ENCODE results near the gene CCL4L2. TPM values are rescaled to one million over a fixed set of nuclear protein-coding genes. Genes with fewer than 3 reads are reported as not detected.
A peak's percentile ranks its signal among the peaks of the same experiment; 100 is the strongest.
"Not testable (repeated sequence)": the region's sequence is repeated elsewhere in the genome, so short reads cannot be mapped to it uniquely, and the experiment has no call there.

Gene CCL4L2
- total RNA-seq, 2 experiments from 2014 or later, result not detected

DNA sequence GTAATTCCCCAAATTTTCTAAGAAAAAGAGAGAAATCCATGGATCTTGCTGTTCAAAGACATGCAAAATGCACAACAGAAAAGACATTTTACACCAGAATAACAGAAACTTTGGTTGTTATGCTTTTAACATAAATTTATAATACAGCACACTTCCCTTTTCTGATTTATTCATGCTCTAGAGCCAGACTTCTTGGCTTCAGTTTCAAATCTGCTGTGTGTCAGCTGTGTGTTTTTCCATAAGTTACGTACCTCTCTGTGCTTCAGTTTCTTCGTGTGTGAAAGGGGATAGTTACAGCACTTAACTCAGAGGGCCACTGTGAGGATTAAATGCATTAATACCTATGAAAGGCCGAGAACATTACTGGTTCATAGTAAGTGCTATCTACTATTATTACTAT is 7.5 kb upstream of the CCL4L2 start:
- H3K36me3 Mint-ChIP-seq (ENCODE audit: low read depth), result no peaks in the 10 kb centered on the region
- POLR2A ChIA-PET, result no interaction called here
- no peak overlapping the region for H3K4me3 Mint-ChIP-seq
- H3K27ac Mint-ChIP-seq, result no peak overlapping the region
- no peak for DNase-seq
- peaks cover 10% of the 10 kb centered on the region for H3K4me1 Mint-ChIP-seq
- no peaks in the 10 kb centered on the region for H3K9me3 Mint-ChIP-seq
- H3K27me3 Mint-ChIP-seq, result peaks cover 19% of the 10 kb centered on the region
- CTCF ChIA-PET, result no interaction called here

DNA sequence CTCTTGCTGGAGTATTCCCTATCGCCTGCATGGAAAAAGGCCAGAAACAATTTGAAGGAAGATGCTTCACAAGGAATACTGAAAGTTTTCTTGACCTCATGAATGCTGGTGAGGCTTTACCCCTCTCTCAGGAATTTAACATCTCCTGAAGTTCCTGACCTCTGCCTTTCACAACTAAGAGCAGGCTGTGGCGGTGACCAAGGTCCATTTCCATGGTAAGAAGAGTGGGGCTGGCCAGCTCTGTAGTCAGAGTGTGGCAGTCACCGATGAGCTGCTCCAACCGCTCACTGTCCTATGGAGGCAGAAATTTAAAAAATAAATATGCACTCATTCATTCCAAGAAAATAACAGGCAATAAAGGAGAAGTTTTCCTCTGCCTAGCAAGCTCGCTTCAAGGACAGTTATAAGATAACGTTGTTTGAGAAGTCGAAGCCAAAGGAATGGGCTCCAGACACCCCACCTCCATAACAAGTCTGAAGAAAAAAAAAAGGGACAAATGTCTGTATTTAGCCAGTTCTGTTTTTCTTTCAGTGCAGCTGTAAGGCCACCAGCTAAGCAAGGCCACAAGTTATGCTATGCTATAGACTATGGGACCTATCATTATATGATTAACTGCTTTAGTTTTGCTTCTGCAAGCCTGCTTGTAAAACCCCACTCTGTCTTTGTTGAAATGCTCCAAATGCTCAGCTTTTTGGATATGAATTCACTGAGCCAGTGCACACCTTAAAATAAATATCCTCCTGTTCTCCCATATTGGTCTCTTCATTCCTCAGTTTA is 6.0 kb upstream of the CCL4L2 start:
- ChIA-PET CTCF (no interaction called here), POLR2A (no interaction called here)
- Mint-ChIP-seq H3K4me1 (peaks cover 6% of the 10 kb centered on the region), H3K27me3 (peaks cover 19% of the 10 kb centered on the region), H3K4me3 (no peak overlapping the region), H3K9me3 (no peaks in the 10 kb centered on the region), H3K27ac (peak overlapping the region; percentile 50), H3K36me3 (ENCODE audit: low read depth) (no peaks in the 10 kb centered on the region)
- DNase-seq, result no peak

DNA sequence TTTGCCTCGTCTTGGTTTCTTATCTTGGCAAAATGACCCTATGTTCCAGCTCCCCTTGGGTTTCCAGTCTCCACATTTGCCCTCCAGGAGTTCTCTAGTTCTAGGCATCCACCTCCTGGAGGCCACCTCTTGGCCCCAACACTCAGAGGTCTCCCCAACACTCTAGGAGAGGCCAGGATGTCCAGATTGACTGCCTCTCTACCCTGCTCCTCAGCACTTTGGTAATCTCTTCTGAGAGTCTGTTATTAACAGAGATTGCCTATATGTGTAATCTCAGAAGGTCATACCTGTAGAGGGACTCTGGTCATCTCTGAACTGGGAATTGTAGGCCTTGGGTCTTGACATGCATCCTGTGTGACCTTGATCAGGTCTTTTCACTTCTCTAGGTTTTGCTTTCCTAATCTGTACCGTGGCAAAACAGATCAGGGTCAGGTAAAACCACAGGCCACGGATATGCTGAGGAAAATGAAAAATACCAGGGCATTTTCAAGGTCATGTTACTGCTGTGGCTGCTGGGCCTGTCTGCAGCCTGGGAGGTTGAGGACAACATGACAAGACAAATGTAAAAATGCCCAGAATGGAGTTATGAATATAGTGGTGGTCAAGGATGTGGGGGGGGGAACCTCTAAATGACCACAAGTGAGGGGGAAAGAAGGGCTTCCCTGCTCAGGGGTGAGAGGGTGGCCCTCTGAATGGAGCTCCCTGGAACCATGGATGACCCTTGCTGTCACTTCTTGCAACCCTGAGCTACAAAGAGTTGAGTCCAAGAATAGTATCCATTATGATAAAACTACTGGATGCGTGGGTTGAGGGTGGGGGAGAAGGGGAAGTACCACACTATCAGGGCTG is 5.0 kb upstream of the CCL4L2 start:
- H3K4me1 Mint-ChIP-seq, result peaks cover 6% of the 10 kb centered on the region
- POLR2A ChIA-PET, result no interaction called here
- no peak overlapping the region for H3K4me3 Mint-ChIP-seq
- H3K27me3 Mint-ChIP-seq, result peaks cover 17% of the 10 kb centered on the region
- CTCF ChIA-PET, result interaction anchor here (1.0 kb wide), 1 partner anchor 9 kb away, joined by 3 read pairs; no protein-coding TSS in a partner anchor
- H3K27ac Mint-ChIP-seq, result no peak overlapping the region
- H3K9me3 Mint-ChIP-seq, result no peaks in the 10 kb centered on the region
- H3K36me3 Mint-ChIP-seq (ENCODE audit: low read depth), result no peaks in the 10 kb centered on the region
- DNase-seq, result no peak

DNA sequence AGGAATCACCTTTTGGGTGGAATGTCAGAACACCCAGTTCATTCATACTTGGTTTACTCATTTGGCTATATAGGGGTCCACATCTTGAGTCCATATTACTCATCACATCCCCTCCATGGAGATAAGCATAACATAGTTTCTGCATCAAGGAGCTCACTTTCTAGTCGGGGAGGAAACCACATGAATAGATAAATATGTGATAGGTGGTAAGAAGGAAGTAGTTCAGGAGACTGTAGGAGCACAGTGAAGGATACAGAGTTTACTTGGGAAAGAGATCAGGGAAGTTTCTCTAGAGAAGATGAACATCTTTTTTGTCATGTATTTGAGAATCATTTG is 4.4 kb upstream of the CCL4L2 start:
- POLR2A ChIA-PET; DNase-seq; H3K9me3 Mint-ChIP-seq; H3K4me3 Mint-ChIP-seq; H3K36me3 Mint-ChIP-seq (ENCODE audit: low read depth); H3K27ac Mint-ChIP-seq; H3K4me1 Mint-ChIP-seq: not testable (repeated sequence)
- CTCF ChIA-PET, result interaction anchor here (0.5 to 1.0 kb wide), 2 partner anchors 10 to 1063 kb away, joined by 3 to 5 read pairs; no protein-coding TSS in a partner anchor
- peaks cover 18% of the 10 kb centered on the region for H3K27me3 Mint-ChIP-seq

DNA sequence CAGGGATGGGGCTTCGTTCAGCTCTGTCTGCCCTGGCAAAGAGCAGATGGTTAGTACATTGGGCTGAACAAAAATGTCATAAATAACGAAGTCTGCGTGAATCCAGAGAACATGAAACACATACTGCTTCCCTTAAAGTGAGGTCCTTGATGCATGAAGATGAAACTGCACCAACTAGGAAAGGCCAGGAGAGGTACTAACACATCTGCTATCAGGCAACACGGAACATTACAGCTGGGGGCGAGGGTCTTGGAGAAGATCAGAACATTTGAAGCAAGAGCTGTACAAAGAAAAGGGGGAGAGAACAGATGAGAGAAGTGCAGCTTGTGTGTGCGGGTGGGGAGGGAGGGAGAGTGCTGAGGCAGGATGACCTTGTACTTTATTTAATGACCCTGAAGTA is 3.5 kb upstream of the CCL4L2 start:
- H3K4me3 Mint-ChIP-seq; H3K36me3 Mint-ChIP-seq (ENCODE audit: low read depth); POLR2A ChIA-PET; H3K4me1 Mint-ChIP-seq; DNase-seq; CTCF ChIA-PET; H3K9me3 Mint-ChIP-seq; H3K27ac Mint-ChIP-seq: not testable (repeated sequence)
- H3K27me3 Mint-ChIP-seq, result peaks cover 16% of the 10 kb centered on the region

DNA sequence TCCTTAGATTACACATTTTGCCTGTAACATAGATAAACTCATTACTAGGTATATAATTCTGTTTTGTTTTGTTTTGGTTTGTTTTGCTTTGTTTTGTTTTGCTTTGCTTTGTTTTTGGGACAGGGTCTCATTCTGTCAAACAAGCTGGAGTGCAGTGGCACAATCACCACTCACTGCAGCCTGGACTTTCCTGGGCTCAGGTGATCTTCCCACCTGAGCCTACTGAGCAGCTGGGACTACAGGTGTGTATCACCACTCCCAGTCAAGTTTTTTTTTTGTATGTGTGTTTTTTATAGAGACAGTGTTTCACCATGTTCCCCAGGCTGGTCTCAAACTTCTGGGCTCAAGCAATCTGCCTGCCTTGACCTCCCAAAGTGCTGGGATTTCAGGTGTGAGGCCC is 1.3 kb upstream of the CCL4L2 start:
- H3K27ac Mint-ChIP-seq, result no peak overlapping the region
- H3K27me3 Mint-ChIP-seq, result peaks cover 15% of the 10 kb centered on the region
- H3K4me1 Mint-ChIP-seq, result no peaks in the 10 kb centered on the region
- no peaks in the 10 kb centered on the region for H3K36me3 Mint-ChIP-seq (ENCODE audit: low read depth)
- ChIA-PET POLR2A (no interaction called here), CTCF (no interaction called here)
- H3K9me3 Mint-ChIP-seq, result no peaks in the 10 kb centered on the region
- H3K4me3 Mint-ChIP-seq, result no peak overlapping the region
- no peak for DNase-seq

DNA sequence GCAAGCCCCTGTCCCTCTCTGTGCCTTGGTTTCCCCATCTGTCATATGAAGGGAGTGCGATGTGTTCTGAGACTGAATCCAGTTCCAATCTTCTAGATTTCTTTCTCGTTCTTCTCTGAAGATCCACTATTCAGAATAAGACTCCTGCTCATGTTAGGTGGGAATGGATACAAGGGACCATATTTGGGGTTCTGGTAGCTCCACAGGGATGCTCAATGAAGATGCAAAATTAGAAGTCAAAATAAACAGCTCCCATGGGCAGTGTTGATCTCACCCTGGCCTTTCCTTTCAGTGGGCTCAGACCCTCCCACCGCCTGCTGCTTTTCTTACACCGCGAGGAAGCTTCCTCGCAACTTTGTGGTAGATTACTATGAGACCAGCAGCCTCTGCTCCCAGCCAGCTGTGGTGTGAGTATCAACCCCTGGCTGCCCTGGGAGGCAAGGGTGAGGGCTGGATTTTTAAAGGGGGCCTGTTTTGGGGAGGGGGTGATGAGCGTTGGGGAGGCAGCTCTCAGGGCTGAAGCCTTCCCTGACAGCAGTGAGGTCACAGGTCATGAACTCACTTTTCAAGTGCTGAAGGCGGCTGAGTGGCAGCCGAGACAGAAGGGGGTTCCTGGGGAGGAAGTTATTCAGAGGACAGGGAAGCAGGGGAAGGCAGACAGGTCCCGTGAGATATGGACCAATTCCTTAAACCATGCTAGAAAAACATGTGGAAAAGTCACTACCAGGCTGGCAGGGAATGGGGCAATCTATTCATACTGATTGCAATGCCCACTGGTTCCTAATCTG is 815 bp downstream of the CCL4L2 start:
- H3K4me3 Mint-ChIP-seq; CTCF ChIA-PET; DNase-seq; POLR2A ChIA-PET; H3K9me3 Mint-ChIP-seq; H3K36me3 Mint-ChIP-seq (ENCODE audit: low read depth); H3K27ac Mint-ChIP-seq; H3K4me1 Mint-ChIP-seq: not testable (repeated sequence)
- peaks cover 11% of the 10 kb centered on the region for H3K27me3 Mint-ChIP-seq

DNA sequence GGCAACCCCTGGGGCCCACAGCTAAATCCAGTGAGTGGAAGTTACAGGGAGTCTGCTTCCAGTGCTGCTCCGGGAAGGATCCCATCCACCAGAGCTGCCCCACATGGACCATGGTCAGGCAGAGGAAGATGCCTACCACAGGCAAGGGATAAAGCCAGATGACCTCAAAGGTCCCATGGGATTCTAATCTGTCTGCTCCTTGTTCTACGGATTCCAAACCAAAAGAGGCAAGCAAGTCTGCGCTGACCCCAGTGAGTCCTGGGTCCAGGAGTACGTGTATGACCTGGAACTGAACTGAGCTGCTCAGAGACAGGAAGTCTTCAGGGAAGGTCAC is 1.4 kb downstream of the CCL4L2 start:
- Mint-ChIP-seq H3K36me3 (ENCODE audit: low read depth) (no peaks in the 10 kb centered on the region), H3K27ac (no peak overlapping the region), H3K4me1 (no peaks in the 10 kb centered on the region), H3K9me3 (no peaks in the 10 kb centered on the region), H3K27me3 (peaks cover 7% of the 10 kb centered on the region), H3K4me3 (no peak overlapping the region)
- CTCF ChIA-PET, result interaction anchor here (0.6 kb wide), 1 partner anchor 699 kb away, joined by 4 read pairs; no protein-coding TSS in a partner anchor
- POLR2A ChIA-PET, result no interaction called here
- DNase-seq, result no peak

DNA sequence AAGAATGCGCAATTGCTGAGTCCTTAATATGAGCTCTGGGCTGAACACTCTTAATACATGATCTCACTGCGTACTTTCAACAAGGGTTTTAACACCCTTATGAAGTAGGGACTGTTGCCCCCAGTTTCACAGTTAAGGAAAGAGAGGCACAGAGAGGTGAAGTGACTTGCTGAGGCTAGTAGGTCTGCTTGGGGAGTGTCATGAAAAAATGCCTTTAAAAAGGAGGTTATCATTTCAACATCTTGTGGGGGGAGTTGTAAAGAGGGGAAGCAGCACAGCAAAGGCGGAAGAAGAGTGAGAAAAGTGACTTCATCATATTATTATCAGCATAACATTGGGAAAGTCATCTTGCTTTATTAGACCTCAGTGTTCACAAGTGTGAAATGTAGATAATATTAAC is 2.1 kb downstream of the CCL4L2 start:
- Mint-ChIP-seq H3K4me1 (no peaks in the 10 kb centered on the region), H3K9me3 (no peaks in the 10 kb centered on the region), H3K27ac (no peak overlapping the region), H3K36me3 (ENCODE audit: low read depth) (no peaks in the 10 kb centered on the region), H3K4me3 (no peak overlapping the region), H3K27me3 (peaks cover 3% of the 10 kb centered on the region)
- no peak for DNase-seq
- CTCF ChIA-PET, result interaction anchor here (0.6 kb wide), 1 partner anchor 699 kb away, joined by 4 read pairs; no protein-coding TSS in a partner anchor
- POLR2A ChIA-PET, result no interaction called here

DNA sequence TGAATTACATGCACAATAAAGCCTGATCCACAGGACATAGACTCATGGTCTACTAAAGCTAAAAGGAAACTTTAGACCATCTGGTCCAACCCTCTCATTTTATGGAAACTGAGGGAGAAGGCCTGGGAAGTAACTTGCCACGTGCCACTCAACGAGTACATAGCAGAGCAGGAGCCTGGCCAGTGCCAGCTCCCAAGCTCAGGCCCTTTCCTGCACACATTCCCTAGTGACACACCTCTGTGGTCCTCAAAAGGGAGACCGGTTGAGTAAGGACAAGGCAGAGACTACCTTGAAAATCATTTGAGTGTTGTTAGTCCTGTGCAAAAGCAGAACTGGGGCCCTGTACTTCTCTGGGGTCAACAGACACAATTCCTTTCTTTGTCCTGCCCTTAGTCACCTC is 2.8 kb downstream of the CCL4L2 start:
- no peaks in the 10 kb centered on the region for H3K4me1 Mint-ChIP-seq
- CTCF ChIA-PET, result no interaction called here
- POLR2A ChIA-PET, result no interaction called here

DNA sequence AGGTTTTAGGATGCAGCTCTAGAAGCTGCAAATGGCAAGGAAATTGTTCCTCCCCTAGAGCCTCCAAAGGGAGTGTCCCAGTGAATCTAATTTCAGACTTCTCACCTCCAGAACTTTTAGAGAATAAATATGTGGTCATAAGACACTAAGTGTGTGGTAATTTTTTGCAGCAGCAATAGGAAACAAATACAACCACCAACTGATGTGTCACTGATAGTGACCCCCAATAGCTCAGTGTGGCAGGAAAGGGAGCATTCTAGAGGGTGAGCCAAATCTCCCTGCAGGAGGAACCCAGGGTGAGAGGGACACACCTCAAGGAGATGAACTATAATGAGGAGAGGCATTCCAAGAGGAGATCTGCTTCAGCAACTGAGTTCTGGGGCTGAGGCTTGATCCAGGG is 4.1 kb downstream of the CCL4L2 start:
- Mint-ChIP-seq H3K9me3 (no peaks in the 10 kb centered on the region), H3K36me3 (ENCODE audit: low read depth) (no peaks in the 10 kb centered on the region), H3K4me1 (no peaks in the 10 kb centered on the region), H3K27ac (no peak overlapping the region), H3K27me3 (peaks cover 3% of the 10 kb centered on the region), H3K4me3 (no peak overlapping the region)
- no peak for DNase-seq
- ChIA-PET CTCF (no interaction called here), POLR2A (no interaction called here)

More for the DNA sequence above, 2.8 kb downstream of the CCL4L2 start:
- DNase-seq, result no peak
- Mint-ChIP-seq H3K4me3 (no peak overlapping the region), H3K36me3 (ENCODE audit: low read depth) (no peaks in the 10 kb centered on the region), H3K9me3 (no peaks in the 10 kb centered on the region), H3K27me3 (peaks cover 3% of the 10 kb centered on the region), H3K27ac (no peak overlapping the region)

DNA sequence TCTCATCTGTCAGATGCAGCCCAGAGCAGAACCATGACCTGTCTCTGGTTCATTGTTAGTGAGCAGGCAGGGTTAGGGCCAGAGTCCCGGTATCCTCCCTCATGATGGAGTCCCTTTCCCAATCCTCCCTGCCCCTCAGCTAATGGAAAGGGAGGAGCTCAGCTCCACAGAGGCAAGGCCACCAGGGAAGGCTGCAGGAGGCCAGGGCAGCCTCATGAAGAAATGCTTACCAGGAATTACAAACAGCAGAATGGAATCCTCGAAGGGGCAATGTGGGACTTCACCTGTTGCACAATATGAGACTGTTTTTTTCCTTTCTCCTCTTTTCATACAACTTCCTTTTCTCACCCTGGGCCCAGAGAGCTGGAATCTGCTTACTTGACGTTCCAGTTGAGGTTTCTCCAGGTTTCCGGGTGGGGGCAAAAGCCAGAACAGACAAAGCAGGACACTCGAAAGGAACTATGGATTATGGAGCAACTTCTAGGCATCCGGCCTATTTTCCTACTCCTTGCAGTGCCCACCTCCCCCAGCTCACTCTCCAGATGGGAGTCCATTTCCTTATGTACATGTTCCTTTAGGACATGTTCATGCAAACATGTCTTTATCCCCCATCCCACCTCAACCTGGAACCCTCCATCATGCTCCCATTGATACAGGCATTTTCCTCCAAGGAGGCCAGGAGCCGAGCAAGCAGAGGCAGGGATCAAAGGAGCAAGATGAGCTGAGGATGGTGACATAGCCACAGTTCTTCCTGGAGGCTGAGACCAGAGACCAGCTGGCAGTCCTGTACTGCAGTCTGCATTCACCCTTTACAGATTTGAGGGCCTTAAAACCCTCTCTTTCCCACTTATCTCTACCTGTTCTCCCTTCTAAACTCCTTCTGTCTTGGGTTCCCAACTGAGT is 4.8 kb downstream of the CCL4L2 start:
- DNase-seq; H3K36me3 Mint-ChIP-seq (ENCODE audit: low read depth); H3K27me3 Mint-ChIP-seq; H3K4me3 Mint-ChIP-seq; CTCF ChIA-PET; H3K27ac Mint-ChIP-seq; H3K4me1 Mint-ChIP-seq; POLR2A ChIA-PET; H3K9me3 Mint-ChIP-seq: not testable (repeated sequence)
